ENCODE data around the gene SF3B2. TPM values are rescaled to one million over a fixed set of nuclear protein-coding genes. Genes with fewer than 3 reads are reported as not detected.

Gene SF3B2
- total and polyA plus RNA-seq, 2 donors (not counting 1 experiment from before 2014, with no cell fraction given): 139 to 205 TPM

- no peak for DNase-seq
- Histone ChIP-seq H3K27me3 (replicated peaks in 1 of 4; ENCODE audit: control extremely low read depth in 1 of 4, control insufficient read depth in 3 of 4, insufficient read depth in 4 of 4, low read length in 3 of 4) (peaks cover 0 to 35% (median 5%) of the 10 kb centered on the region in 4 experiments), H4K20me1 (ENCODE audit: control insufficient read depth, insufficient read depth, low read length, poor library complexity, severe bottlenecking) (peaks cover 22% of the 10 kb centered on the region), H3K4me1 (ENCODE audit: control insufficient read depth in 2 of 2, insufficient read depth in 2 of 2, low read length in 2 of 2) (peaks cover 25 to 29% of the 10 kb centered on the region in 2 donors), H3K36me3 (replicated peaks in 1 of 2; ENCODE audit: control extremely low read depth in 1 of 2, control insufficient read depth in 1 of 2, extremely low read depth in 1 of 2, insufficient read depth in 2 of 2, low read length in 1 of 2) (peaks cover 0 to 20% of the 10 kb centered on the region in 2 experiments), H3K4me3 (ENCODE audit: control extremely low read depth in 1 of 5, extremely low read depth in 1 of 5, insufficient read depth in 1 of 5, low read depth in 2 of 5, low read length in 4 of 5) (no peak overlapping the region), H3K9me3 (ENCODE audit: control extremely low read depth in 1 of 3, control insufficient read depth in 2 of 3, insufficient read depth in 1 of 3, low read length in 2 of 3) (no peaks in the 10 kb centered on the region), H3K27ac (ENCODE audit: low read length in 2 of 2) (peak overlapping the region; percentile 61 to 85), H2AFZ (ENCODE audit: insufficient read depth, low read depth, low read length, poor library complexity, severe bottlenecking) (peak overlapping the region; percentile 87), H3K9ac (ENCODE audit: low read length) (no peak overlapping the region), H3K79me2 (ENCODE audit: control insufficient read depth, insufficient read depth, low read length) (peaks cover 61% of the 10 kb centered on the region), H3K4me2 (replicated peaks; ENCODE audit: low read depth, low read length, poor library complexity, severe bottlenecking) (no peak overlapping the region)
- 100% methylated on average over 2 of the region's 5 CpGs for WGBS (ENCODE audit: insufficient coverage)
- Mint-ChIP-seq H3K9me3 (ENCODE audit: insufficient read depth) (no peaks in the 10 kb centered on the region), H3K4me3 (peak overlapping the region; percentile 99), H3K27me3 (peaks cover 12% of the 10 kb centered on the region), H3K4me1 (peaks cover 30% of the 10 kb centered on the region), H3K27ac (peak overlapping the region; percentile 96)
- no peak for ATAC-seq (ENCODE audit: low read depth)
- intact Hi-C loops (cut with micrococcal nuclease): loop anchor here (5.0 kb wide), 1 partner anchor 178 kb away; the partner anchor contains the start of gene EFEMP2
- TF ChIP-seq EZH2 (IDR thresholded peaks at IDR 0.05; ENCODE audit: borderline replicate concordance, insufficient read depth, low read depth, low read length, poor library complexity, severe bottlenecking): no peak
- no peak for TF ChIP-seq CTCF (IDR thresholded peaks at IDR 0.05)
- ChIA-PET CTCF (interaction anchor here (0.7 to 8.0 kb wide), 4 partner anchors 17 to 171 kb away, joined by 3 to 78 read pairs (median 4); partner anchors contain the start of gene PACS1), POLR2A (interaction anchor here (0.6 to 1.7 kb wide), 4 partner anchors 19 to 270 kb away, joined by 3 to 5 read pairs (median 4); partner anchors contain the start of gene AP5B1)
Measured at GRCh38 chr11:66050581-66051231, 1.5 kb upstream of the SF3B2 start.

GRCh38 chr11:66051371-66051765, 796 bp upstream of the SF3B2 start:
- peak overlapping the region; percentile 93 for H3K4me2 ChIP-seq (replicated peaks; ENCODE audit: low read depth, low read length, poor library complexity, severe bottlenecking)
- H3K4me1 Mint-ChIP-seq: peaks cover 29% of the 10 kb centered on the region
- peaks cover 0 to 26% of the 10 kb centered on the region in 2 experiments for H3K36me3 ChIP-seq (replicated peaks in 1 of 2; ENCODE audit: control extremely low read depth in 1 of 2, control insufficient read depth in 1 of 2, extremely low read depth in 1 of 2, insufficient read depth in 2 of 2, low read length in 1 of 2)
- WGBS (ENCODE audit: insufficient coverage): 20% methylated on average over 10 of the region's 12 CpGs
- peak overlapping the region; percentile 61 to 85 for H3K27ac ChIP-seq (ENCODE audit: low read length in 2 of 2)
- H3K9ac ChIP-seq (ENCODE audit: low read length): peak overlapping the region; percentile 92
- H3K27ac Mint-ChIP-seq: peak overlapping the region; percentile 96
- H3K9me3 Mint-ChIP-seq (ENCODE audit: insufficient read depth): no peaks in the 10 kb centered on the region
- TF ChIP-seq EZH2 (IDR thresholded peaks at IDR 0.05; ENCODE audit: borderline replicate concordance, insufficient read depth, low read depth, low read length, poor library complexity, severe bottlenecking) (no peak), CTCF (IDR thresholded peaks at IDR 0.05) (no peak)
- peaks cover 67% of the 10 kb centered on the region for H3K79me2 ChIP-seq (ENCODE audit: control insufficient read depth, insufficient read depth, low read length)
- H2AFZ ChIP-seq (ENCODE audit: insufficient read depth, low read depth, low read length, poor library complexity, severe bottlenecking): peak overlapping the region; percentile 87
- CTCF ChIA-PET: interaction anchor here (0.7 to 8.0 kb wide), 5 partner anchors 17 to 93 kb away, joined by 3 to 78 read pairs (median 4); partner anchors contain the start of gene PACS1
- H3K4me3 ChIP-seq (ENCODE audit: control extremely low read depth in 1 of 5, extremely low read depth in 1 of 5, insufficient read depth in 1 of 5, low read depth in 2 of 5, low read length in 4 of 5): peak overlapping the region; percentile 42 to 99 (median 79)
- ATAC-seq (ENCODE audit: low read depth): no peak
- DNase-seq: no peak
- POLR2A ChIA-PET: interaction anchor here (0.6 to 1.7 kb wide), 5 partner anchors 18 to 216 kb away, joined by 3 to 8 read pairs (median 5); partner anchors contain the start of gene BANF1
- H3K27me3 ChIP-seq (replicated peaks in 1 of 4; ENCODE audit: control extremely low read depth in 1 of 4, control insufficient read depth in 3 of 4, insufficient read depth in 4 of 4, low read length in 3 of 4): peaks cover 0 to 33% (median 5%) of the 10 kb centered on the region in 4 experiments
- H3K9me3 ChIP-seq (ENCODE audit: control extremely low read depth in 1 of 3, control insufficient read depth in 2 of 3, insufficient read depth in 1 of 3, low read length in 2 of 3): no peaks in the 10 kb centered on the region
- peaks cover 23% of the 10 kb centered on the region for H4K20me1 ChIP-seq (ENCODE audit: control insufficient read depth, insufficient read depth, low read length, poor library complexity, severe bottlenecking)
- H3K4me1 ChIP-seq (ENCODE audit: control insufficient read depth in 2 of 2, insufficient read depth in 2 of 2, low read length in 2 of 2): peaks cover 25 to 29% of the 10 kb centered on the region in 2 donors
- intact Hi-C loops (cut with micrococcal nuclease): loop anchor here (5.0 kb wide), 1 partner anchor 179 kb away; the partner anchor contains the start of gene EFEMP2
- H3K27me3 Mint-ChIP-seq: peaks cover 12% of the 10 kb centered on the region
- H3K4me3 Mint-ChIP-seq: peak overlapping the region; percentile 99
